ENCODE measurements around the gene MBD2. TPM values are rescaled to one million over a fixed set of nuclear protein-coding genes. Genes with fewer than 3 reads are reported as not detected.

MBD2 gene
- total and polyA plus RNA-seq, 2 donors (not counting 1 experiment from before 2014, with no cell fraction given): 53.0 to 134 TPM

- no peaks in the 10 kb centered on the region for H3K9me3 ChIP-seq (ENCODE audit: control extremely low read depth in 1 of 3, control insufficient read depth in 2 of 3, insufficient read depth in 1 of 3, low read length in 2 of 3)
- H3K4me2 ChIP-seq (replicated peaks; ENCODE audit: low read depth, low read length, poor library complexity, severe bottlenecking): peak overlapping the region; percentile 86
- peak overlapping the region; percentile 83 for H3K9ac ChIP-seq (ENCODE audit: low read length)
- H3K27ac ChIP-seq (ENCODE audit: low read length in 2 of 2): peak overlapping the region; percentile 84 to 90
- CTCF ChIA-PET: interaction anchor here (0.7 to 6.6 kb wide), 20 partner anchors 9 to 150 kb away, joined by 3 to 112 read pairs (median 6); partner anchors contain the start of genes C18orf54, MBD2 and STARD6
- peak; percentile 73 for TF ChIP-seq CTCF (IDR thresholded peaks at IDR 0.05)
- TF ChIP-seq EZH2 (IDR thresholded peaks at IDR 0.05; ENCODE audit: borderline replicate concordance, insufficient read depth, low read depth, low read length, poor library complexity, severe bottlenecking): no peak
- H2AFZ ChIP-seq (ENCODE audit: insufficient read depth, low read depth, low read length, poor library complexity, severe bottlenecking): peak overlapping the region; percentile 93
- DNase-seq: peak; percentile 67
- H3K79me2 ChIP-seq (ENCODE audit: control insufficient read depth, insufficient read depth, low read length): peaks cover 3% of the 10 kb centered on the region
- Mint-ChIP-seq H3K27ac (peak overlapping the region; percentile 99), H3K4me1 (peaks cover 31% of the 10 kb centered on the region), H3K9me3 (ENCODE audit: insufficient read depth) (no peaks in the 10 kb centered on the region), H3K27me3 (no peaks in the 10 kb centered on the region), H3K4me3 (peak overlapping the region; percentile 97)
- peaks cover 0 to under 1% of the 10 kb centered on the region in 2 experiments for H3K36me3 ChIP-seq (replicated peaks in 1 of 2; ENCODE audit: control extremely low read depth in 1 of 2, control insufficient read depth in 1 of 2, extremely low read depth in 1 of 2, insufficient read depth in 2 of 2, low read length in 1 of 2)
- H3K4me3 ChIP-seq (ENCODE audit: control extremely low read depth in 1 of 5, extremely low read depth in 1 of 5, insufficient read depth in 1 of 5, low read depth in 2 of 5, low read length in 4 of 5): peak overlapping the region; percentile 74 to 89 (median 81)
- POLR2A ChIA-PET: interaction anchor here (0.6 to 2.8 kb wide), 8 partner anchors 18 to 1506 kb away, joined by 3 to 20 read pairs (median 6); partner anchors contain the start of gene MBD2
- H4K20me1 ChIP-seq (ENCODE audit: control insufficient read depth, insufficient read depth, low read length, poor library complexity, severe bottlenecking): no peaks in the 10 kb centered on the region
- no peaks in the 10 kb centered on the region for H3K27me3 ChIP-seq (replicated peaks in 1 of 4; ENCODE audit: control extremely low read depth in 1 of 4, control insufficient read depth in 3 of 4, insufficient read depth in 4 of 4, low read length in 3 of 4)
- peaks cover 16 to 28% of the 10 kb centered on the region in 2 donors for H3K4me1 ChIP-seq (ENCODE audit: control insufficient read depth in 2 of 2, insufficient read depth in 2 of 2, low read length in 2 of 2)
- ATAC-seq (ENCODE audit: low read depth): peak; percentile 31
- intact Hi-C loops (cut with micrococcal nuclease): loop anchor here (1.0 to 5.0 kb wide), 5 partner anchors 8 to 1052 kb away; partner anchors contain the start of genes C18orf54, MBD2 and STARD6
- WGBS (ENCODE audit: insufficient coverage): under 1% methylated on average over 19 of the region's 27 CpGs
These were observed 45.7 kb upstream of the MBD2 start for GRCh38 chr18:54269893-54270844.
